ENCODE data around the gene ENHO. TPM values are rescaled to one million over a fixed set of nuclear protein-coding genes. Genes with fewer than 3 reads are reported as not detected.

ENHO gene
- not detected for total RNA-seq

GRCh38 chr9:34522971-34523797, at the start of gene ENHO:
TSS of gene ENHO (minus strand) at chr9:34522990. CDS start at chr9:34521695, 1,295 bp downstream.
- H3K4me1 Mint-ChIP-seq = peaks cover 22% of the 10 kb centered on the region
- no peaks in the 10 kb centered on the region for H3K9me3 Mint-ChIP-seq
- H3K27me3 Mint-ChIP-seq = peaks cover 40% of the 10 kb centered on the region
- peak; percentile 85 for DNase-seq
- H3K36me3 Mint-ChIP-seq (ENCODE audit: low read depth) = no peaks in the 10 kb centered on the region
- H3K27ac Mint-ChIP-seq = no peak within 1 kb of the TSS
- peak within 1 kb of the TSS; percentile 61 for H3K4me3 Mint-ChIP-seq
- CTCF ChIA-PET = interaction anchor here (0.6 to 2.7 kb wide), 6 partner anchors 8 to 494 kb away, joined by 3 to 10 read pairs (median 4); no protein-coding TSS in a partner anchor
- POLR2A ChIA-PET = no interaction called here

- ChIA-PET CTCF (no interaction called here), POLR2A (no interaction called here)
- Mint-ChIP-seq H3K4me3 (no peak overlapping the region), H3K9me3 (no peaks in the 10 kb centered on the region), H3K4me1 (no peaks in the 10 kb centered on the region), H3K27me3 (peaks cover 24% of the 10 kb centered on the region), H3K36me3 (ENCODE audit: low read depth) (no peaks in the 10 kb centered on the region), H3K27ac (no peak overlapping the region)
- no peak for DNase-seq
Measured at GRCh38 chr9:34572092-34572491, 49.3 kb upstream of the ENHO start.

- Mint-ChIP-seq H3K4me1 (no peaks in the 10 kb centered on the region), H3K27ac (no peak overlapping the region), H3K36me3 (ENCODE audit: low read depth) (no peaks in the 10 kb centered on the region), H3K4me3 (no peak overlapping the region), H3K27me3 (peaks cover 21% of the 10 kb centered on the region), H3K9me3 (no peaks in the 10 kb centered on the region)
- POLR2A ChIA-PET = no interaction called here
- DNase-seq = no peak
- CTCF ChIA-PET = interaction anchor here (1.0 kb wide), 1 partner anchor 22 kb away, joined by 3 read pairs; no protein-coding TSS in a partner anchor
Measured at GRCh38 chr9:34571481-34571810, 48.7 kb upstream of the ENHO start.

DNA sequence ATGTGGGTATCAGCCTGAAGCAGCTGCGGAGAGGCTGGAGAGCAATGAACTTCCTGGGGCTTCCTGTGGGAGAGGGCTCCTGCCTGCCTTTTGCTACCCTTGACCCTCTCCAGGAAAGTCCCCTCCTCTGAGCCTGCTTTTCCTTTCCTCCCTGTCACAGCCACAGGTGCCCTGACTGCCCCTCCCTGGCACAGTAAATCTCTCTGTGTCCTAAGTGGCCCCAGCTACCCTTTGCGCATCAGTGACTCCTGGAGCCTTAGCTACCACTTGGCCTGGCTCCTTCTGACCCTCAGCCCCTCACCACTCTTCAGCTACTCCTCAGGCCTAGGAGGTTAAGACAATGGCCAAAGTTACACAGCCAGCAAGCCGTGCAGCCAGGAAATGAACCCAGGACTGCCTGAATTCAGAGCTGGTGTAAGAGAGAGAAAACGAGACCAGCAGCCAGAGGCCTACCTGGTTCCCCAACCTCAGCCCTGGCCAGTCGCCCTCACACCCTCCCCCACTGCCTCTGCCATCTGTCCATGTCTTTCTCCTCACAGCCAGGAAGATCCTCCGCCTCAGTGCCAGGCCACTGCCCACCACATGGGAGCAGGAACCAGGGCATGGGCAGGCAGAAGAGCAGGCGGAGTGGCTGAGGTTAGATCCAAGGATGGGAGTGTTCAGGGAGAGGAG, 48.2 kb upstream of the ENHO start:
- Mint-ChIP-seq H3K9me3 (no peaks in the 10 kb centered on the region), H3K4me1 (no peaks in the 10 kb centered on the region), H3K27me3 (peaks cover 16% of the 10 kb centered on the region), H3K4me3 (no peak overlapping the region), H3K36me3 (ENCODE audit: low read depth) (no peaks in the 10 kb centered on the region), H3K27ac (no peak overlapping the region)
- ChIA-PET CTCF (interaction anchor here (1.0 to 1.1 kb wide), 2 partner anchors 21 to 22 kb away, joined by 3 to 4 read pairs; no protein-coding TSS in a partner anchor), POLR2A (no interaction called here)
- no peak for DNase-seq

DNA sequence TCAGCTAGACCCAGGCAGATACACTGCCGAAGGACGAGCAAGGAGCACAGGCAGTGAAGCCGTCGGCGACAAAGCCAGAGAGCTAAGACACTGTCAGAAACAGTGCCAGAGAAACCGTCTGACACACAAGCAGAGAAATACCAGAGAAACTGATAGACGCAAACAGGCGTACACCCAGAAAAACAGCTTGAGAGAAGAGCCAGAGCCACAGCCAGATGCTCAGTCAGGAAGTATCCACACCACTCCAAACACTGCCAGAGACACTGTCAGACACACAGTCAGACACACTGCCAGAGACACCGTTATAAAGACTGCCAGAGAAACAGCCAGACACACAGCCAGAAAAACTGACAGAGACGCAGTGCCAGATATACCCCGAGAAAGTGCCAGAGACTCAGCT, 47.6 kb upstream of the ENHO start:
- ChIA-PET POLR2A (no interaction called here), CTCF (interaction anchor here (1.0 to 1.1 kb wide), 2 partner anchors 21 kb away, joined by 3 to 4 read pairs; no protein-coding TSS in a partner anchor)
- Mint-ChIP-seq H3K36me3 (ENCODE audit: low read depth) (no peaks in the 10 kb centered on the region), H3K4me1 (no peaks in the 10 kb centered on the region), H3K9me3 (no peaks in the 10 kb centered on the region), H3K4me3 (no peak overlapping the region), H3K27me3 (peaks cover 11% of the 10 kb centered on the region), H3K27ac (no peak overlapping the region)
- DNase-seq = no peak

GRCh38 chr9:34568774-34569173, 46.0 kb upstream of the ENHO start:
- CTCF ChIA-PET = interaction anchor here (0.7 to 0.9 kb wide), 2 partner anchors 24 to 863 kb away, joined by 3 read pairs; no protein-coding TSS in a partner anchor
- DNase-seq = no peak
- H3K27me3 Mint-ChIP-seq = peaks cover 9% of the 10 kb centered on the region

GRCh38 chr9:34568133-34568532, 45.3 kb upstream of the ENHO start:
- H3K4me3 Mint-ChIP-seq = no peak overlapping the region
- H3K4me1 Mint-ChIP-seq = no peaks in the 10 kb centered on the region
- no peaks in the 10 kb centered on the region for H3K9me3 Mint-ChIP-seq
- no peak overlapping the region for H3K27ac Mint-ChIP-seq
- H3K36me3 Mint-ChIP-seq (ENCODE audit: low read depth) = no peaks in the 10 kb centered on the region
- ChIA-PET CTCF (interaction anchor here (0.7 to 0.9 kb wide), 2 partner anchors 24 to 864 kb away, joined by 3 read pairs; no protein-coding TSS in a partner anchor), POLR2A (no interaction called here)
- DNase-seq = no peak
- H3K27me3 Mint-ChIP-seq = peaks cover 9% of the 10 kb centered on the region

More at GRCh38 chr9:34568774-34569173, 46.0 kb upstream of the ENHO start:
- POLR2A ChIA-PET = no interaction called here
- no peak overlapping the region for H3K27ac Mint-ChIP-seq
- no peaks in the 10 kb centered on the region for H3K4me1 Mint-ChIP-seq
- H3K36me3 Mint-ChIP-seq (ENCODE audit: low read depth) = no peaks in the 10 kb centered on the region
- H3K9me3 Mint-ChIP-seq = no peaks in the 10 kb centered on the region
- no peak overlapping the region for H3K4me3 Mint-ChIP-seq

- CTCF ChIA-PET = interaction anchor here (1.4 kb wide), 1 partner anchor 15 kb away, joined by 3 read pairs; no protein-coding TSS in a partner anchor
- H3K4me1 Mint-ChIP-seq = no peaks in the 10 kb centered on the region
- H3K9me3 Mint-ChIP-seq = no peaks in the 10 kb centered on the region
- no peak overlapping the region for H3K27ac Mint-ChIP-seq
- no peaks in the 10 kb centered on the region for H3K36me3 Mint-ChIP-seq (ENCODE audit: low read depth)
- H3K27me3 Mint-ChIP-seq = peaks cover 9% of the 10 kb centered on the region
- no peak overlapping the region for H3K4me3 Mint-ChIP-seq
- POLR2A ChIA-PET = no interaction called here
- no peak for DNase-seq
Measured at GRCh38 chr9:34566972-34567371, 44.2 kb upstream of the ENHO start.

DNA sequence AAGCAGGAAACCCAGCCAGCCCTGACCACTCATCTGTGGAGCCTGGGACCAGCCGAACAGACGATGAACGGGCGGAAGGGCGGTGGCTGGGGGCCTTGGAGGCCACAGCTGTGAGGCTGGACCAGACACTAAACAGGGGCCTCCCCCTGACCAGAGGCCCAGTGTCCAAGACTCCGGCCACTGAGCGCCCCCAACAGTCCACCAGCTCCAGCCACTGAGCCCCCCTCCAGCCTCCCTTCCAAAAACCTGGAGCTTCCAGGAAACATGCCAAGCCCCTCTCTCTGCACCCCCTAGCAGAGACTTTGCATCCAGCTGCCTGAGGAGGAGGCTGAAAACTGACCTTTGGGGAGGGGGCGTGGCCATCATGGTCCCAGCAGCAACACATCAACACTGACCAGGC, 43.5 kb upstream of the ENHO start:
- Mint-ChIP-seq H3K9me3 (no peaks in the 10 kb centered on the region), H3K36me3 (ENCODE audit: low read depth) (no peaks in the 10 kb centered on the region), H3K4me3 (no peak overlapping the region), H3K27ac (no peak overlapping the region), H3K27me3 (peaks cover 9% of the 10 kb centered on the region), H3K4me1 (no peaks in the 10 kb centered on the region)
- ChIA-PET CTCF (interaction anchor here (1.4 kb wide), 1 partner anchor 14 kb away, joined by 3 read pairs; no protein-coding TSS in a partner anchor), POLR2A (no interaction called here)
- DNase-seq = no peak

DNA sequence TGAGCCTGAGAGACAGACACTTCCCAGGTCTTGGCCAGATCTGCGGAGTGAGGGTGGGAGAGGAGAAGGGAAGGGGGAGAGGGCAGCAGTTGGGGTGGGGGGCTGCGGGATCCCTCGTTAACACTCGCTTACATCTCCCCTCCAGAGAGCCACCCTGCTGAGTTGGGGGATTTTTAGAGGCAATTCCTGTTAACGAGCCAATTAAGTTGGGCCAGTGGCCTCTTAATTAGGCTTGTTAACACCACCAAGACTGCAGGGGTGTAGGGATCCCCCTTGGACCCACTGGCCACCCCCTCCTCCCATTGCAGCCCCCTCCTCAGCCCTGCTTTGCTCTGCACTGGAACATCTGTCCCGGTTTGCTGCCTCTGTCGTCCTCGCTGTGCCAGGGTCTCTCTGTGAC, 43.1 kb upstream of the ENHO start:
- CTCF ChIA-PET = interaction anchor here (1.4 kb wide), 1 partner anchor 14 kb away, joined by 3 read pairs; no protein-coding TSS in a partner anchor
- H3K27me3 Mint-ChIP-seq = peaks cover 9% of the 10 kb centered on the region
- no peak overlapping the region for H3K4me3 Mint-ChIP-seq
- H3K27ac Mint-ChIP-seq = no peak overlapping the region
- H3K36me3 Mint-ChIP-seq (ENCODE audit: low read depth) = no peaks in the 10 kb centered on the region
- DNase-seq = no peak
- no peaks in the 10 kb centered on the region for H3K4me1 Mint-ChIP-seq
- no peaks in the 10 kb centered on the region for H3K9me3 Mint-ChIP-seq
- POLR2A ChIA-PET = no interaction called here

DNA sequence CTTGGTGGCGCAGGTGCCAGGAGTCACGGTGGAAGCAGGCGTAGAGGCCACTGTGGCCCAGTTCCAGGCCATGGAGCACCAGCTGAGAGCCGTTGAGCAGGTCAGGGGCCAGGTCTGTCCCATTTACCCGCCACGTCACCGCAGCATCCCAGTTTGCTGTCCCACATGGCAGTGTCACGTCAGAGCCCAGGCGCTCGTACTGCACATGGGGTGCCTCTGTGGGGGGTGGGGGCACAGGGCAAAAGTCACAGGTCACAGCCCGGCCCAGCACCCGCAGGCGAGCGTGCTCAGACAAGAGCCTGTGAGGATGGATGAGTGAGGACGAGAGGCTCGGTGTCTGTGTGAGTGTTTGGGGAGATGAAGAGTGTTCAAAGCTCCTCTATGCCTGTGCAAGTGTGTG, 41.8 kb upstream of the ENHO start:
- POLR2A ChIA-PET = no interaction called here
- Mint-ChIP-seq H3K27me3 (peaks cover 12% of the 10 kb centered on the region), H3K4me3 (no peak overlapping the region), H3K36me3 (ENCODE audit: low read depth) (no peaks in the 10 kb centered on the region), H3K4me1 (no peaks in the 10 kb centered on the region), H3K27ac (no peak overlapping the region), H3K9me3 (no peaks in the 10 kb centered on the region)
- CTCF ChIA-PET = no interaction called here
- no peak for DNase-seq

- no peaks in the 10 kb centered on the region for H3K4me1 Mint-ChIP-seq
- H3K36me3 Mint-ChIP-seq (ENCODE audit: low read depth) = no peaks in the 10 kb centered on the region
- H3K9me3 Mint-ChIP-seq = no peaks in the 10 kb centered on the region
- H3K27ac Mint-ChIP-seq = no peak overlapping the region
- ChIA-PET CTCF (interaction anchor here (0.6 to 1.5 kb wide), 5 partner anchors 11 to 224 kb away, joined by 3 to 4 read pairs (median 3); no protein-coding TSS in a partner anchor), POLR2A (no interaction called here)
- DNase-seq = no peak
- H3K27me3 Mint-ChIP-seq = peaks cover 13% of the 10 kb centered on the region
- H3K4me3 Mint-ChIP-seq = no peak overlapping the region
Measured at GRCh38 chr9:34563262-34563661, 40.5 kb upstream of the ENHO start.

- H3K4me1 Mint-ChIP-seq = no peaks in the 10 kb centered on the region
- CTCF ChIA-PET = interaction anchor here (0.9 to 1.5 kb wide), 4 partner anchors 19 to 113 kb away, joined by 3 to 4 read pairs (median 3); no protein-coding TSS in a partner anchor
- no peak for DNase-seq
- no peak overlapping the region for H3K4me3 Mint-ChIP-seq
- POLR2A ChIA-PET = interaction anchor here (0.6 kb wide), 1 partner anchor 463 kb away, joined by 3 read pairs; no protein-coding TSS in a partner anchor
- H3K27me3 Mint-ChIP-seq = peaks cover 10% of the 10 kb centered on the region
- H3K36me3 Mint-ChIP-seq (ENCODE audit: low read depth) = no peaks in the 10 kb centered on the region
- H3K9me3 Mint-ChIP-seq = no peaks in the 10 kb centered on the region
- no peak overlapping the region for H3K27ac Mint-ChIP-seq
Measured at GRCh38 chr9:34562135-34562745, 39.5 kb upstream of the ENHO start.
